ENCODE measurements around the gene TEX13D.
"Not testable (repeated sequence)": the region's sequence is repeated elsewhere in the genome, so short reads cannot be mapped to it uniquely, and the experiment has no call there.

Gene TEX13D

DNA sequence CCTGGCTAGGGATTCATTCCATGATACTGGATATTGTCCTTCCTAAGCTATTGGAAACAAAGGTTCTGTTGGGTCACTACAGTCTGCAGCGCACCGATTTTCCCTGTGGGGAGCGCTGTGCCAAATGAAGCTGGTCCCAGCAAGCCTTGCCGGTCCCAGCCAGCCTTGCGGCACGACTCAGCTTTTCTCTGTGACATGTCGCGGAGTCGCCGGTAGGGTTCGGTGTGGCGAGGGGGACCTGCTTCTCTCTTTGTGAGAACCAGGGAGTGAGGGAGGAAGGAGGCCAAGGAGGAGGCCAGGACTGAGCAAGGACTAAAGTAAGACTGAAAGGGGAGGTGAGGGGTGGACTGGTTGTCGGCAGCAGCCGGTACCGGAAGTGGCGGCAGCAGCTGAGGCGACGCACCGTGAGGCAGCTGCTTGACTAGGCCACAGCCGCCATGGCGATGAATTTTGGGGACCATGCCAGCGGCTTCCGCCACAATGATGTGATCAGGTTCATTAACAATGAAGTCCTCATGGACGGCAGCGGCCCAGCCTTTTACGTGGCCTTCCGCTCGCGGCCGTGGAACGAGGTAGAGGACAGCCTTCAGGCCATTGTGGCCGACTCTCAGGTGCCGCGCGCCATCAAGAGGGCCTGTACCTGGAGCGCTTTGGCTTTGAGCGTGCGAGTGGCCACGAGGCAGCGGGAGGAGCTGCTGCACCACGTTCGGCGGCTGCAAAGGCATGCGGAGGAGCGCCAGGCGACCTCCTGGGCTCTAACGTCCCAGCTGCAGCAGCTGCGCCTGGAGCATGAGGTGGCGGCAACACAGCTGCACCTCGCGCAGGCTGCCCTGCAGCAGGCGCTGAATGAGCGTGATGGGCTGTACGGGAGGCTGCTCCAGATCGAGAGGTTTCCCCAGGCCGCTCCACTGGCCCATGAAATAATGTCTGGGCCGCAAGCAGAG, at the start of gene TEX13D:
TSS of gene TEX13D (plus strand) at position 180 of the 944 bp plus-strand sequence. CDS start at position 438, 258 bp downstream.
- no peak for DNase-seq

DNA sequence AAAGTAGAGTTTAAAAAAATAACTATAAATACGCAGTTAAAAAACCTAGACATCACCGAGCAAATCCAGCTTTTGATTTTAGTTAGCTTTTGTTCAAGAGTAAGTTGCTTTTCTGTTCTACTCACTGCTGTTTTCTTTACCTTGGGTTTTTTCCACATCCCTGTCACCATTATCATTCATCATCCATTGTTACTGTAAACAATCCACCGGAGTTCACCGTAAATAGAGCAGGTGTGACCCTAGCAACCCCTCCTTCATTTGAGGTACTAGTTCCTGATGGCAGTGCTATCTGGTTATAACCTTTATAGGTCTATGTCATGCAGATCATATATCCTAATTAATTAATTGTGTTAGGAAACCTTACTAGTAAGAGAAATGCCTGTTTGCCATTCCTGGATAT, 43.0 kb upstream of the TEX13D start:
- DNase-seq = peak; percentile 60

DNA sequence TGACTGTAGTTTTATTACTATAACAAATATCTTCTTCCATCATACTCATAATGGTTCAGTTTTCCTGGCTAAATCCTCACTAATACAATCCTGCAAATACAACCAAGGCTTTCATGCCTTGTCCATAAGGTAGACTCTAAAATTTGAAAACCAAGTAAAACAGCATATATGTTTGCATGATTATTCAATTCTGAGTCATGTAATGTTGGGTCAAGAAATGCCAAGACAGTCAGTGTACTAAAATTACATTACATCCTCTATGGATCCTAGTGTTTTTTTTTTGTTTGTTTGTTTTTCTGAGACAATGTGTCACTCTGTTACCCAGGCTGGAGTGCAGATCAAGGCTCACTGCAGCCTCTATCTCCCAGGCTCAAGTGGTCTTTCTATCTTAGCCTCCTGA, 38.6 kb upstream of the TEX13D start:
- no peak for DNase-seq

DNA sequence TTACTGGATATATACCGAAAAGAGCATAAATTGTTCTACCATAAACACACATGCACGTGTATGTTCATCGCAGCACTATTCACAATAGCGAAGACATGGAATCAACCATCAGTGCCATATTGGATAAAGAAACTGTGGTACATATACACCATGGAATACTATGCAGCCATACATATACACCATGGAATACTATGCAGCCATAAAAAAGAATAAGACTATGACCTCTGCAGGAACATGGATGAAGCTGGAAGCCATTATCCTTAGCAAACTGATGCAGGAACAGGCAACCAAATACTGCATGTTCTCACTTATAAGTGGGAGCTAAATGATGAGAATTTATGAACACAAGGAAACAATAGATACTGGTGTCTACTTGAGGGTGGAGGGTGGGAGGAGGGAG, 33.1 kb upstream of the TEX13D start:
- DNase-seq = not testable (repeated sequence)

DNA sequence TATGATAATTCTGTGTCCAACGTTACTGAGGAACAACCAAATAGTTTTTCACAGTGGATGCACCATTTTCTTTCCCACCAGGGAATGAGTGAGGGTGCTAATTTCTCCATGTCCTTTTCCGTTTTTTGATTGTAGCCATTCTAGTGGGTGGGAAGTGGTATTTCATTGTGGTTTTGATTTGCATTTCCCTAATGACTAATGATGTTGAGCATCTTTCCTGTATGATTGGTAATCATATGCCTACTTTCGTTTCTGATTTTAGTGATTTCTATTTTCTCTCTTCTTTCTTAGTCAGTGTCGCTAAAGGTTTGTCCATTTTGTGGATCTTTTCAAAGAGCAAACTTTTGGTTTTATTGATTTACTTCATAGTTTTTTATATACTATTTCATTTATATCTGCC, 32.1 kb upstream of the TEX13D start:
- DNase-seq = no peak

DNA sequence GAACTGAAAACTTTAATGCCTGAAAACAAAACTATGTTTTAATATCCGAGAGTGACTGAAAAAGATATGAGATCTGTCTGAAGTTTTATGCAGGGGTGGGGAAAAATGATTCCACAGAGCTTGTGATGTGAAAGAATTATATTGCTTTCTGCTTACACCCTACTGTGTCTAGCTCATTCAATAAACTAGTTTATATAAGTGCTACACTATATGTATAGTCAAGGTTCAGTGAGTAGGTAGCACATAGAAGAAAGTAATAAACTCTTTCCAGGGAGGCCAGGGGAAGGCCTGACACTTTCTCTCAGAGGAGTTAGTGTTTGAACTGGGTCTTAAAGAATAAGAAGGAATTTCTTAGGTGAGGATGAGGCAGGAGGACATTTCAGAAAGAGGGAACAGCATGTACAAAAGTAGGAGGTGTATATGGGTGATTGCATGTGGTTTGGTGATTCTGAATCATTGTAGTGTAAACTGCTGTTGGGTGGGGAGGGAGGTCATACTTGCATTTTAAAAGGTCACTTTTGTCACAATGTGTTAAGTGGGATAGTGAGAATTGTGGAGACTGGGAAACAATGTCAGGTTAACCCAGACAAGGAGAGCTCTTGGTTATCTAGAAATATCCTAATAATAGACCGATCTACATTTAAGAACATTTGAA, 25.1 kb upstream of the TEX13D start:
- no peak for DNase-seq

DNA sequence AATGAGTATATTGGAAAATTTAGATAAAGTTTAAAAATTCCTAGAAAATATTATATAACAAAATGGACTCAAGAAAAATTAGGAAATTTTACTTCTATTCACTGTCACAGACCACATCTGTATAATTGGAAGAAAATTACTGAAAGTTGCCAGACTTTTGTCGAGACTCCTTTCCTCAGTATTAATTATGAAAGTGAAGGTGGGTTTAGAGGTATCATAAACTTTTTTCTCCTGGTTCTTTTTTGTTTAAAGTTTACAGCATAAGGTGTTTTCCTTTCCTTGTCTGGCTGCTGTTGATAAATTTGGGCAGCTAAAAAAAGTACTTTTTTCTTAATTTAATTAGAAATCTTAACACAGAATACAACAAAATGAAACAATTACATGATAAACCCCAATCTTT, 6.7 kb upstream of the TEX13D start:
- no peak for DNase-seq

DNA sequence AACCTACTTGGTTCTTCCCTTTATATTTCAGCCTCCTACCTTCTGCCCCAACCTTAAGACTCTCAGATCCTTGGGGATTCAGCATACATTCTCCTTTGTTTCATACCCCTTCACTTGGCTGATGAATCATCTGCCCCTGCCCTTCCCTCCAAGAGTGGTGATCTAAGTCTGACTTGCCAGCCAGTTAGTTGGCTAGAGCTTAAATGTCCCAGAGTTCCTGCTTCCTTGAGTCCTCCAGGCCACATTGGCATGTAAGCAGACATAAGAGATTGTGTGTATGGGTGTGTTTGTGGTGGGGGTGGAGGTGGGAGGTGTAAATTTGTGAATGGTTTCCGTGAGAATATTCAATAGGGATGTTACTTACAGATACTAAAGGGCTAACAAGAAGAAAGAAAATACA, 3.7 kb upstream of the TEX13D start:
- DNase-seq = no peak

DNA sequence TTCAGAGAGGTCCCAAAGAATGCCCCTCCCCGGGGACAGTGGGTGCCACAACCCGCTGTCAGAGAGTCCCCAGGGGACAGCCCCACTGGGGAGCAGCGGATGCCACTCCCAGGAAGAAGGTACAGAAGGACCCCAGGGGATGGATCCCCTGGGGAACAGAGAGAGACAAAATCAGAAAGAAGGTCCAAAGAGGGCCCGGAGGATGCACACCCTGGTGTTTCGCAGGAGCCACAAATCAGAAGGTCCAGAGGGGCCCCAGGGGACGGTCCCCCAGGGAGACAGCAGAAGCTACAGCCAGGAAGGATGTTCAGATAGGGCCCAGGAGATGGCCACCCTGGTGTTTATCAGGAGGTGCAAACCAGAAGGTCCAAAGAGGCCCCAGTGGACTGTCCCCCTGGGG, 1.4 kb downstream of the TEX13D start:
- DNase-seq = no peak

DNA sequence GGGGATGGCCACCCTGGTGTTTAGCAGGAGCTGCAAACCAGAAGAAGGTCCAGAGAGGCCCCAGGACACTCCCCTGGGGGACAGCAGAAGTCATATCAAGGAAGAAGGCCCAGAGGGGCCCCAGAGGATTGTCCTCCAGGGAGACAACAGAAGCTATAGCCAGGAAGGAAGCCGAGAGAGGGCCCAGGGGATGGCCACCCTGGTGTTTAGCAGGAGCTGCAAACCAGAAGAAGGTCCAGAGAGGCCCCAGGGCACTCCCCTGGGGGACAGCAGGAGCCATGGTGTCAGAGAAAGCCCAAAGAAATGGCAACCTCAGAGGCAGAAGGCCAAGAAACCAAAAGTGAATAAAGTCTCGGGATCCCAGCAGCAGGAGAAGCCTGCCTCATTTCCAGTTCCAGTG, 2.1 kb downstream of the TEX13D start:
- not testable (repeated sequence) for DNase-seq

DNA sequence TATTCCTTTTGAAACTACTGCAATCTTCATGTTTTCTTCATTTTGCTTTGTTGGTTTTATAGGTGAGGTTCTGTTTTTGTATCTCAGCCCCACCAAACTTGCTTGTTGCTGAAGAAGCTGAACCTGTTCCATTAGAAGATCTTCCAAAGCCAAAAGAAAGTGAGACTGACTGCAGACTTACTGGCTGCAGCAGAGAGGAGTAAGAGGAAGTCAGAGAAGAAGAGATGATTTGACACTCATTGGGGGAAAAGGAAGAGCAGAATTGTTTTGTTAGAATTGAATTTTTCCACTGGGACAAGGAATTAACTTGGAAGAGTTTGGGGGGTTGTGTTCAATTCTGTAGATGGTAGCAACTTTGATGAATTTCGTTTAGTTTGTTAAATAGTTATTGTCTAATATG, 3.1 kb downstream of the TEX13D start:
- DNase-seq = no peak

DNA sequence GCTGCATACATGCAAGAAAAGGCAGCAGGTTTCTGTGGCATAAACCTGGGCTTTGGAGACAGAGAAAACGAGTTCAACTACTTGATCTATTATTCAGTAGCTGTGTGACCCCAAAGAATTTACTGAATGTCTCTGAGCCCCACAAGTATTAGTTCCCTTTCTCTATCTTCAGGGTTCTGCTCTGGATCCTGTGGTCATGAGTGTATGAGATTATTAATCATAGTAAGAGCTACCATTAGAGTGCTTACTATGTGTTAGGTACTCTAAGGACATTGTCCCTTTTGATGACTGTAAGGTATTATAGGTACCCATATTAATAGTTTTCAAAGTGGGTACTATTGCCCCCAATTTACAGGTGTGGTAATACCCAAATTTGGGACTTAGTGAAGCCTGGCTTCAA, 5.5 kb downstream of the TEX13D start:
- DNase-seq = no peak

DNA sequence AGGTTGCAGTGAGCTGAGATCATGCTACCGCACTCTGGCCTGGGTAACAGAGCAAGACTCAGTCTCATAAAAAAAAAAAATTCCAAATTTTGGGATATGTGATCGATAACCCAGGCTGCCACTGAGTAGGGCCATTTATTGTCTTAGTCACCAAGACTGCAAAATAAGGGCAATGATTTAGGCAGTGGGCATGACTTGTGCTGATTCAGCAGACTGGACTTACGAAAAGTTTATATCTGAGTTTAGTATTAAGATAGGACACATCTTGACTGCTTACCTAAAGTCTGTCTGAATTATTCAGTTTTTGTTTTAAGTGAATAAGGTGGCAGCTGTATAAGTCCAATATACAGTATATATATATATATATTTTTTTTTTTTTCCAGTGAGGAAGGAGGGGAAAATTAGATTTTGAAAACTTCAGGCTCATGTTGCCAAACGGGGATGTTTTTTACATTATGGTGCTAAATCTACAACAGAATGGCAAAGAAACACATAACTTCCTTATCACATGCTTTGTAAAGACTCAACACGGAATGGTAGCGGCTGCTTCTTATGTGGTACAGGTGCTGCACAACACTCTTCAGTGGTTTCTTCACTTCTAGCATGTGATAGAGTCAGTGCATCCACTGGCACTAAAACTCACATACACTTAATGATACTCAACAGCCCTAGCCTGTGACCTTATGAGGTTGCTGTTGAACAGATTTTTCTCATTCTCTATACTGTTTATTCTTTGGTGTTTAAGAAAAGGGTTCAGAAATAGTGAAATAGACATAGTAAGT, 6.5 kb downstream of the TEX13D start:
- no peak for DNase-seq

DNA sequence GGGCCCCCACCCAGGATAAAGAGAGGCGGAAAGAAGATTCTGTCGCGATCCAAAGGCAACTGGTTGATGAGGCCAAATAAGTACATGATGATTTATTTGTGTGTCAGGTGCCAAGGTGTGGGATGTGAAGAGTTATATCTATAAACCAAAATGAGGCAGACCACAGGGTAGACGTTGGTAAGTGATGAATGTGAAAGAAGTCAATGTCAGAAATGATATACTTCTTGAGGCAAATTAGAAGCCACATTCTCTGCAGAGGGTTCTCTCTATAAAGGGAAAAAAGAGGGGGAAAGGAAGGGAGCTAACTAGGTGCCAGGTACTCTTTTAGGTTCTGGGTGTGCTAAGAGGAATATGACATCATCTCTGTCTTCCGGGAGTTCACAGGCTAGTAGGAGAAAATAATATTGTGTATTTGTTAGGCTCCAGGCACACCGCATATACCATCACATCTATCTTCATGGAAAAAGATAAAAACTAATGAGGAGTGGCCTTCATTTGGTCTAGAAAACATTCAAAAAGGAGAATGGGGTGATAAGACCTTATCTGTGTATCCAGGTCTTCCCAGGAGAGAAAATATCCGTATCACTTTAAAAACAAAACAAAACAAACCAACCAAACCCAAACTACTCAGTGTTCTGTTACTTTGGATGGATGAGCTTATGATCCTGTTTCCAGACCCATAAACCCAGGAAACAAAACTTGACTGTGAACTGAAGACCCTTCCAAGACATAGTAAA, 9.1 kb downstream of the TEX13D start:
- no peak for DNase-seq

DNA sequence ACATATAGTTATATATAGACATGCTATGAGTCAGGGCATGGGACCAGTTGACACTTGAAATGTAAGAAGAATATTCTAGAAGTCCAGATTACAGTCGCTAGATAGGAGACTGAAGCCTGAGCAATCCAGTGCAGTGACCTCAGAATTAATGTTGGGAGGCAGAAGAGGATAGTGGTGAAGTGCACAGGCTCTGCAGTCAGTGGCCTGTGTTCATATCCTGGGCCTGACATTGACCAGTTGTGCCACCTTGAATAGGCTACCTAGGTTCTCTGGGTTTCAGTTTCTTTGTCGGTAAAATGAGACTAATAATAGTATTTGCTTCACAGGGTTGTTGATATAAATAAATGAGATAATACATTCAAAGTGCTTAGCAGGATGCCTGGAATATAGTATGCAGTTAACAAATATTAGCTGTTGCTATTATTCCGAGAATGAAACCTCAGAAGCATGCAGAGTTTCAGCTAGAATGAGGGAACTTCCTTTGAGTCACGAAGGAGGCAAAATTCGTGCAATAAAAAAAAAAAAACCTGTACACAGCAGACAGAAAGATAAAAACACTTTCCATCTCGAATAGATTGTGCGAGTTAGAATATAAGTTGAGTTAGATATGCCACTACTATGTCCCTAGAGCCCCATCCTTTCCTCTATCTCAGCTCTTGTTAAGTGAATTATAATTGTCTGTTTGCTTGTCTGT, 9.9 kb downstream of the TEX13D start:
- no peak for DNase-seq

DNA sequence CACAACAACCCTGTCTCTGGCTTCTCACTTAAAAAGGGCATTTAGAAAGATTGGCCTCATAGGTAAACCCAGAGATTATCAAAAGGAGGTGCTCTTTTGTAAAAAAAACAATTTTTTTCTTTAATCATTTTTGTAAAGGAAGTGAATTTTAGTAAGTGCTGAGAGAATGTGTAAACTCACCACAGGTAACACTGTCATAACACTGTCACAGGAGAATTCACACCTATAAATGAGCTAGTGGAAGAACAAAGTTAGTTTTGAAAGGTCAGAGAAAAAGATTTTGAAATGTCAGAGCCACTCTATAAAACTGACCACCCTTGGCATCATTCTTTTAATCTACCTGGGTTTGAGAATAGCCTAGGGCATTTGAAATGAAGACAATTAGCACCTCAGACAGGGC, 10.6 kb downstream of the TEX13D start:
- no peak for DNase-seq

DNA sequence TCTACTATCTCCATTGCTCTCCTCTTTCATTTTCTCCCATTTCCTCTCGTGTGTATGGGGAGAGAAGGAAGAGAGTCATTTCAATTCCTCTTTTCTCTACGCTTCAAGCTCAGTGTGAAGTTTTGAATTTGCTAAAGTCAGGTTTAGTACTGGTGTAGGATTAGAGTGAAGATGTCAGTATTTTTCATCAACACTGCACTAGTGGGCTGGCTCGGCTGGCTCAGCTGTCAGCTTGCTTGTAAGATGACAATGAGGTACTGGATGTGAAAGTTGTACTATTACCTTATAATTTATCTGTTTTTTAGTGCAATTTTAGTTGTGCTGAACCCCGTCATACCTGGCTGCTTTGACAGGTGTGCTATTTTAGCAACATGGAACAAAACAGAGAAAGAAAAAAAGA, 11.8 kb downstream of the TEX13D start:
- DNase-seq = no peak

DNA sequence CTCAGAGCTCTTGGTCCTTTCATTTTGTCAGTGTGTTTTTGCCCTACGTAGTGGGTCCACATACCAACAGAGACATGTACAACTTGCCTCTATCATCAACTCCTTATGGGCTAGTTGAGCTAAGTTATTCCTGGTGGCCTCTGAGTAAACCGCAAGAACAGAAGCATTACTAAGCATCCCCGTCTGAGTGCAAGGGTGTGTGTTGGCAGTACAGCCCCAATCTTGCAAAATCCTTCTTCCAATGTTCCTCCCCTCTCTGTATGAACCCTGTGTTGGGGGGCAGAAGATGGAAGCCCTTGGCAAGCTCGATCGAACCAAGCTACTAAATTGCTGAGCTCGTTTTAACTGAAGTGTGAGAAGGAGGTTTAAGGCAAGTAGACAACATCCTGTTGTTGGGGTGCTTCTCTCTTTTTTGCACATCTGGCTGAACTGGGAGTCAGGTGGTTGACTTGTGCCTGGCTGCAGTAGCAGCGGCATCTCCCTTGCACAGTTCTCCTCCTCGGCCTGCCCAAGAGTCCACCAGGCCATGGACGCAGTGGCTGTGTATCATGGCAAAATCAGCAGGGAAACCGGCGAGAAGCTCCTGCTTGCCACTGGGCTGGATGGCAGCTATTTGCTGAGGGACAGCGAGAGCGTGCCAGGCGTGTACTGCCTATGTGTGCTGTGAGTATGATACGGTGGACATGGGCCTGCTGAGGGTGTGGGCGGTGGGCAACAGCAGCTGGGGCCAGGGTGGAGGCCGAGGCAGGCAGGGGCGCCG, 13.8 kb downstream of the TEX13D start, which contains the start of gene SH2D1A:
TSS of gene SH2D1A (plus strand) at position 447 of the 760 bp plus-strand sequence. CDS start at position 527, 80 bp downstream.
- no peak for DNase-seq

DNA sequence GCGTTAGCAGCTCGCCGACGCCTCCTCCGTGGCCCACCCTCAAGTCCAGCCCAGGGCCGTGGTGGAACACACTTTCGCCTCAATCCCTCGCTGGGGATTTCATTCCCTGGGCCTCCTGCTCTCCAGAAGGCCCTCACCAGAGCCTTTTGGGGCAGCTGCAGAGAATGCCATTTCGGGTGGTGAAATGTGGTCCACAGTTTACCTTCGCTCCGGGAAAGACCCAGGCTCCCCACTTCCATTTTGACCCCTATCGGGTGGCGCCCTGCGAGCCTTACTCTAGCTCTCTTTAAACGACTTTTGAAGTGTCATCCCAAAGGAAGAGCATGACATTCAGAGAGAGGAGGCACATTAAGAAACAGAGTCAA, 14.4 kb downstream of the TEX13D start:
- DNase-seq = no peak

DNA sequence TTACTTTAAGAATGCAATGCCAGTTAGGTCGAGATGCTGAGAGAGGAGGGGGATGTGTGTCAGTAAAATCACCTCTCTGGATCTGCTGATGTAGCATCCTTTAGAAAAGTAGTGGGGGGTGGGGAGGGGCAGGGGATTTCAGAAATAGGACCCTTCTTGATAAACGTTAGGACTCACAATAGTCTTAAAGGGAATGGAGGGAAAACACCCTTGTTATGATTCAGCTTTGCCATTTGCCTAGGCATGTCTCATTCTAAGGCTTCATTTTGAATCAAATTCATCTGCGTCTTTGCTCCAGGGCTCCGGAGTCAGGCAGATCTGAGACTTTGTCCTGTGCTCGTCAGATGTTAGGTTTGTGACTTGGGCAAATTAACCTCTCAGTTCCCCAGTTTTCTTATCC, 14.8 kb downstream of the TEX13D start:
- no peak for DNase-seq

DNA sequence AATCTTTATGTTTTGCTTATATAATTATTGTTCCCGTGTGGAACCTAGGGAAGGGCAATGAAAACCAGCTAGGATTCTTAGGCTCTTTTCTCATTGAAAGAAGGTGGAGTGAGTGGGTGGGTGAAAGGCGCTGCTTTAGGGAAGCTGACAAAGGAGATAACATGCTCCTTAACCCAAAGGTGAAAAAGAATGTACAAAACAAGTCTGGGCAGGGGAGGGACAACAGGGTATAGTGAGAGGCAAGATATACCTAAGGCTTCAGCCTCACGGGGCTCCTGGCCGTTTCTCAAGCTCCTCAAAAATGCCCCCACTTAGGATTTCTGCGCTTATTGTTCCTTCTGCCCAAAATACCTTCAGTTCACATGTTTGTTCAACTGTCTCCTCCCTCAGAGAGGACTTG, 15.7 kb downstream of the TEX13D start:
- no peak for DNase-seq
